Measurements from ENCODE around the gene RPH3AL. TPM values are rescaled to one million over a fixed set of nuclear protein-coding genes. Genes with fewer than 3 reads are reported as not detected.
"Not testable (repeated sequence)": the region's sequence is repeated elsewhere in the genome, so short reads cannot be mapped to it uniquely, and the experiment has no call there.

RPH3AL gene
- total RNA-seq, 1 experiment from 2014 or later: 26.0 TPM

DNA sequence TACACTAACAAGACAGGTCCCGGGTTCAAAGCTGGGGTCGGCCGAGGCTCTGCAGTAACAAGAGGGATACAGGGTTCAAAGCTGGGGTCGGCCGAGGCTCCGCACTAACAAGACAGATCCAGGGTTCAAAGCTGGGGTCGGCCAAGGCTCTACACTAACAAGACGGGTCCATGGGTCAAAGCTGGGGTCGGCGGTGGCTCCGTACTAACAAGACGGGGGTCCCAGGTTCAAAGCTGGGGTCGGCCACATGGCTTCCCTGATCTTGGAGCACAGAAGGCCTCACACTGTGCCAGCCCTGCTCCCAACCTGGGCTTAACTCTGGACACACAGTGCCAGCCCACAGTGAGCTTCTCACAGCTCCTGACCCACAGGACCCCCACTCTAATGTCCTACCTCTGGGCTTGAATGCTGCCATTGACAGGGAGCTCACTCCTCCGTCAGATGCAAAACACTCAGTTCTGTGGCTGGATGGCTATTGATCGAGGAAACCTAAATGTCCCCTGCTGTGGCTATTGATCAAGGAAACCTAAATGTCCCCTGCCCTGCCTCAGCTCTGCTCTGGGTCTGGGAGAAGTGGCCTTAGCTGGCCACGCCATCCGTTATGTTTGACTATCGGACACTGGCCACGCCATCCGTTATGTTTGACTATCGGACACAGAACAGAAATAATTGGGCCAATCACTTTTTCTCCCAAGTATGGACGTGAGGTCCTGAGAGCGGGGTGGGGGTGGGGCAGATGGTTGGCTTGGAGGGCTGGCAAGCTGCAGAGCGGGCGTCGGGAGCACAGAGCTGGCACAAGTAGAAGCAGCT lies 116.6 kb downstream of the RPH3AL start:
- Histone ChIP-seq H4K20me1 (ENCODE audit: insufficient read depth) (no peaks in the 10 kb centered on the region), H3K27ac (no peak overlapping the region), H3K4me3 (no peak overlapping the region), H2AFZ (no peak overlapping the region), H3K79me2 (ENCODE audit: low read depth) (no peaks in the 10 kb centered on the region), H3K36me3 (ENCODE audit: low read depth) (no peaks in the 10 kb centered on the region), H3K27me3 (ENCODE audit: insufficient read depth, low read depth) (no peaks in the 10 kb centered on the region), H3K9me3 (ENCODE audit: insufficient read depth, low read depth) (no peaks in the 10 kb centered on the region), H3K4me2 (no peak overlapping the region), H3K4me1 (replicated peaks; ENCODE audit: insufficient read depth) (no peaks in the 10 kb centered on the region), H3F3A (ENCODE audit: insufficient read depth, low read depth) (no peaks in the 10 kb centered on the region), H3K9me2 (ENCODE audit: insufficient read depth) (no peaks in the 10 kb centered on the region)
- POLR2A ChIA-PET (ENCODE audit: unreplicated experiment): no interaction called here
- no TSS peak for BruUV-seq (replicated peaks)
- CTCF ChIA-PET: interaction anchor here (0.6 kb wide), 1 partner anchor 176 kb away, joined by 9 read pairs; no protein-coding TSS in a partner anchor
- DNase-seq: no peak
- no peak for TF ChIP-seq EZH2 (IDR thresholded peaks at IDR 0.05; ENCODE audit: low read depth)
- TF ChIP-seq, protein P1, sequence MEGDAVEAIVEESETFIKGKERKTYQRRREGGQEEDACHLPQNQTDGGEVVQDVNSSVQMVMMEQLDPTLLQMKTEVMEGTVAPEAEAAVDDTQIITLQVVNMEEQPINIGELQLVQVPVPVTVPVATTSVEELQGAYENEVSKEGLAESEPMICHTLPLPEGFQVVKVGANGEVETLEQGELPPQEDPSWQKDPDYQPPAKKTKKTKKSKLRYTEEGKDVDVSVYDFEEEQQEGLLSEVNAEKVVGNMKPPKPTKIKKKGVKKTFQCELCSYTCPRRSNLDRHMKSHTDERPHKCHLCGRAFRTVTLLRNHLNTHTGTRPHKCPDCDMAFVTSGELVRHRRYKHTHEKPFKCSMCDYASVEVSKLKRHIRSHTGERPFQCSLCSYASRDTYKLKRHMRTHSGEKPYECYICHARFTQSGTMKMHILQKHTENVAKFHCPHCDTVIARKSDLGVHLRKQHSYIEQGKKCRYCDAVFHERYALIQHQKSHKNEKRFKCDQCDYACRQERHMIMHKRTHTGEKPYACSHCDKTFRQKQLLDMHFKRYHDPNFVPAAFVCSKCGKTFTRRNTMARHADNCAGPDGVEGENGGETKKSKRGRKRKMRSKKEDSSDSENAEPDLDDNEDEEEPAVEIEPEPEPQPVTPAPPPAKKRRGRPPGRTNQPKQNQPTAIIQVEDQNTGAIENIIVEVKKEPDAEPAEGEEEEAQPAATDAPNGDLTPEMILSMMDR (conservative IDR thresholded peaks at IDR 0.05): no peak
- intact Hi-C loops (cut with micrococcal nuclease; ENCODE audit: unreplicated experiment): no loop called here

DNA sequence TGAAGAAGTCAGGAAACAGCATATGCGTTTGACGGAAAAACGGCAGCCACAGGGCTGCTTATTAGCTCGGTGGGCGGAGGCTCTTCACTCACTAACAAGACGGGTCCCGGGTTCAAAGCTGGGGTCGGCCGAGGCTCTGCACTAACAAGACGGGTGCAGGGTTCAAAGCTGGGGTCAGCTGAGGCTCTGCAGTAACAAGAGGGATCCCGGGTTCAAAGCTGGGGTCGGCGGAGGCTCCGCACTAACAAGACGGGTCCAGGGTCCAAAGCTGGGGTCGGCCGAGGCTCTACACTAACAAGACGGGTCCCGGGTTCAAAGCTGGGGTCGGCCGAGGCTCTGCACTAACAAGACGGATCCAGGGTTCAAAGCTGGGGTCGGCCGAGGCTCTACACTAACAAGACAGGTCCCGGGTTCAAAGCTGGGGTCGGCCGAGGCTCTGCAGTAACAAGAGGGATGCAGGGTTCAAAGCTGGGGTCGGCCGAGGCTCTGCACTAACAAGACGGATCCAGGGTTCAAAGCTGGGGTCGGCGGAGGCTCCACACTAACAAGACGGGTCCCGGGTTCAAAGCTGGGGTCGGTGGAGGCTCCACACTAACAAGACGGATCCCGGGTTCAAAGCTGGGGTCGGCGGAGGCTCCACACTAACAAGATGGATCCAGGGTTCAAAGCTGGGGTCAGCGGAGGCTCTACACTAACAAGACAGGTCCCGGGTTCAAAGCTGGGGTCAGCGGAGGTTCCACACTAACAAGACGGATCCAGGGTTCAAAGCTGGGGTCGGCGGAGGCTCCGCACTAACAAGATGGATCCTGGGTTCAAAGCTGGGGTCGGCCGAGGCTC lies 117.4 kb downstream of the RPH3AL start:
- CTCF ChIA-PET; DNase-seq; H3K27me3 ChIP-seq (ENCODE audit: insufficient read depth, low read depth); H2AFZ ChIP-seq; H3F3A ChIP-seq (ENCODE audit: insufficient read depth, low read depth); H3K4me2 ChIP-seq; BruUV-seq (replicated peaks); H3K36me3 ChIP-seq (ENCODE audit: low read depth); POLR2A ChIA-PET (ENCODE audit: unreplicated experiment); H3K9me3 ChIP-seq (ENCODE audit: insufficient read depth, low read depth); H4K20me1 ChIP-seq (ENCODE audit: insufficient read depth); intact Hi-C loops (cut with micrococcal nuclease; ENCODE audit: unreplicated experiment); H3K27ac ChIP-seq; H3K4me3 ChIP-seq; H3K79me2 ChIP-seq (ENCODE audit: low read depth); H3K9me2 ChIP-seq (ENCODE audit: insufficient read depth); H3K4me1 ChIP-seq (replicated peaks; ENCODE audit: insufficient read depth): not testable (repeated sequence)

DNA sequence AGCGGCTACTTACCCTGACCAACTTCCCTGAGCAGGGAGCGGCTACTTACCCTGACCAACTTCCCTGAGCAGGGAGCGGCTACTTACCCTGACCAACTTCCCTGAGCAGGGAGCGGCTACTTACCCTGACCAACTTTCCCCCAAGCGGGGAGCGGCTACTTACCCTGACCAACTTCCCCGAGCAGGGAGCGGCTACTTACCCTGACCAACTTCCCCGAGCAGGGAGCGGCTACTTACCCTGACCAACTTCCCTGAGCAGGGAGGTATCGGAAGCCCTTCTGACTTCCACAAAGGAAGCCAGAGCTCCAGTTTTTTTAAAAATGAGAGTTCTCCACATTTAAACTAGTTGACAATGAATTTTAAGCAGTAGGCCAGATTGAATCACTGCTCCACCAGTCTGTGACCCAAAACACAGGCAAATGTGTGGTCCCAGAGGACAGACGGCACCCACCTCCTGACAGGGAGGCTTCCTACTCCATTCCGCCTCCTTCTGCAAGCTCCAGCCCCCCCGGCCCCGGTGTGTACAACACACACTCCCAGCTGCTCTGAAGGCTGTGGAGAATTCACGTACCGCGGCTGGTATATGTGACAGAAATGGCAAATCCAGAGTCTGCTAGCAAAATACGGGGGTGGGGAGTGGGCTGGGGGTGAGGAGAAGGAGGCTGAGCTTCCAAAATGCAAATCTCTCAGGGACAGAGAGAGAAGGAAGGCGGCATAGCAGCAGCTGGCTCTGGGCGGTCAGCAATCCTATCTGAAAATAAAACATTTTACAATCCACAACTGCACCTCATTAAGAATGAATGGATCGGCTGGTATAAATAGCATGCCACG lies 118.2 kb downstream of the RPH3AL start:
- DNase-seq; H3F3A ChIP-seq (ENCODE audit: insufficient read depth, low read depth); CTCF ChIA-PET; H3K27ac ChIP-seq; H3K9me2 ChIP-seq (ENCODE audit: insufficient read depth); H2AFZ ChIP-seq; H3K79me2 ChIP-seq (ENCODE audit: low read depth); POLR2A ChIA-PET (ENCODE audit: unreplicated experiment); H3K36me3 ChIP-seq (ENCODE audit: low read depth); H3K4me3 ChIP-seq; BruUV-seq (replicated peaks); H3K4me2 ChIP-seq; H4K20me1 ChIP-seq (ENCODE audit: insufficient read depth); H3K27me3 ChIP-seq (ENCODE audit: insufficient read depth, low read depth); intact Hi-C loops (cut with micrococcal nuclease; ENCODE audit: unreplicated experiment); H3K9me3 ChIP-seq (ENCODE audit: insufficient read depth, low read depth); H3K4me1 ChIP-seq (replicated peaks; ENCODE audit: insufficient read depth): not testable (repeated sequence)
